NCI-H69 (cell line): ENCODE results near the gene OR51E1.

Experiments used
- DNase-seq: peaks from one replicate; lab custom pipeline; 2025; lab: John Stamatoyannopoulos, UW

The OR51E1 gene

GRCh38 chr11:4654635-4655369 is 11.0 kb downstream of the OR51E1 start:
- no peak for DNase-seq

GRCh38 chr11:4658629-4659445 is 15.1 kb downstream of the OR51E1 start:
- DNase-seq = no peak

GRCh38 chr11:4662876-4663275 is 19.1 kb downstream of the OR51E1 start:
- peak; percentile 54 for DNase-seq

DNA sequence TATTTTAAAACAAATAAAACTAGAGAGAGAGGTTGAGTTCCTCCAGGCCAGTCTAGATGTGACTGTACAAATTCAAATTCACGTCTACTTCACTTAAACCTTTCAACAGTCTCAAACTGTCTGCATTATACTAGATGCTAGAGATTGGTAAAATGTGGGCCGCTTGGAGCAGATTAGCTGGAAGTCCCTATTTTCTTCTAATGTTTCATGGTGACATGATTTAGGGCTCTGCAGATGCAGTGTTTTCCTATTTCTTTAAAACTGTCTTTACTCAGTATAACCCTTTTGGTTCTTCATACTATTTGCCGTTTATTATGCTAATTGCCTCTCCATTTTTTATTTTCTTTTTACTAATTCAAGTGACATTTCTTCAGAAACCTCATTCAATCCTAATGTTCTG is 20.4 kb downstream of the OR51E1 start:
- no peak for DNase-seq

- no peak for DNase-seq
Measured at GRCh38 chr11:4664786-4665185, 21.0 kb downstream of the OR51E1 start.

GRCh38 chr11:4665424-4665823 is 21.6 kb downstream of the OR51E1 start:
- DNase-seq = no peak

DNA sequence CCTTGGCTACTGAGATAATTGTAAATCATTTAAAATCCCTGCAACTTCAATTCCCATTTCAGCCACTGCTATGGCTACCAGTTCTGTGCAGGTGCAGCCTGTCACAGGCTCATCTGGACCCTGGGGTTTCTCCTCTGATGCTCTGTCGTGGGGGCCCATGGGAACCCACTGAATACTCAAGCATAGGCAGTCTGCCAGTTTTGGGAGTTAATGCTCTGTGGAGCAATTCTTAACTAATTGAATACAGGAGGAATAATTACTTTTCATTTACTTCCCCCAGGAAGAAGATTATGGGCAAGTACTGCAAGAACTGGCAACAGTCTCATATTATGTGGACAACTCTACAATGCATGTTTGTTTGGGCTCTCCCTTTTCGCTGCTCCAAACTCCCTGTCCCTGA is 28.0 kb downstream of the OR51E1 start:
- peak; percentile 61 for DNase-seq

- no peak for DNase-seq
Measured at GRCh38 chr11:4672470-4672869, 28.7 kb downstream of the OR51E1 start.

- DNase-seq = no peak
Measured at GRCh38 chr11:4673781-4674180, 30.0 kb downstream of the OR51E1 start.

GRCh38 chr11:4677948-4678347 is 34.2 kb downstream of the OR51E1 start:
- peak; percentile 96 for DNase-seq

GRCh38 chr11:4680341-4680740 is 36.6 kb downstream of the OR51E1 start:
- peak; percentile 89 for DNase-seq

DNA sequence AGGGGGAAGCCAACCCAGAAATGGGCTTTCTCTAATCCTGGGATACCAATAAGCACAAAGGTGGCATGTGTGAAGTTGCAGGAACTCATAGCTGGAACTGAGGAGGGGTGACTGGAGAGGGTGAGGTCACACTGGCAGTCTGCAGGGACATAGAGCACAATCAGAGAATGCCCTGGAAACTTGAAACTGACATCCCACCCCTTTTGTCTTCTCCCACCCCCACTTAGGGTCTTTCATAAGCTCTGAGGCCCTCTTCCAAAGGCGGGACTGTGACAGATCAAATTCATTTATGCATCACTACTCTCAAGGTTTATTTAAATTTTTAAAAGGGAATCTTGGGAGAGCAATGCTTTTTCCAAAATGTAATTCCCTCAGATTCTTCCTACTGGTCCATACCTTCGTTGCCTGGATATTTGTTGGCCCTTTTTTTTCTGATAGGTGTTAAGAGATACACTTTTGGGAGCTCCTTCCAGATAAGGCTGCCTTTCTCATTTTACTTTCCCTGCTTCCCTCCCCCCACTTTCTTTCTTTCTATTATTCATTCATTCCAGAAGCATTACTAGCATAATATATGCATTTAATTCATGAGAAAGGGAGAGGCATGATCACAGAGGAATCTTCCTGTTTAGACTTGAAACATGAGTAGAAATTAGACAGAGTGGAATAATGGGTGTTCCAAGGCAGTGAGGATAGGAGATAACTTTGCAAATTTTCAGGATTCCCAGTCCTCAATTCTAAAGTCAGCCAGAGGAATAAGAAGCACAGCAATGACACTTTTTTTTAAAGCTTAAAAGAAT is 39.0 kb downstream of the OR51E1 start:
- no peak for DNase-seq

- peak; percentile 48 for DNase-seq
Measured at GRCh38 chr11:4684631-4685285, 41.0 kb downstream of the OR51E1 start.

- no peak for DNase-seq
Measured at GRCh38 chr11:4695442-4695841, 51.7 kb downstream of the OR51E1 start.

DNA sequence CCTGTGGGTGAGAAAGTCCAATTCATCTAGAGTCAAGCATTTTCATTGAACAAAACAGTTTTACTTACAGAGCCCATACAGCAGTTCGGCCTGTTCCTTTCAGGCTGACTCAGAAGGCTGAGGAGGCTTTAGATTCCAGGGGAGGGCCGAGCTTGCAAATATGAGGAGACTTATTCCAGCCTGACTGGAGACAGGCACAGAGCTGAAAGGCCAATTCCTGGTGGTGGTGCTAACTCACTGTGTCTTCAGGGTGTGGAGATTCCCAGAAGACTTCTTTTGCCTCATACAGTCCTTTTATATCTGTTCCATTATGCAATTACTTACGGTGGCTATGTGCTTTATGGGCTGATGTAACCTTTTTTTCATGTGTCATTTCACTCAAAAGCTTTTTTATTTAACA is 53.8 kb downstream of the OR51E1 start, which contains the start of gene OR51E2:
Gene OR51E2 (minus strand): TSS at position 269 of the 400 bp plus-strand sequence. CDS start 15,142 bp downstream, outside the sequence.
- peak; percentile 96 for DNase-seq

DNA sequence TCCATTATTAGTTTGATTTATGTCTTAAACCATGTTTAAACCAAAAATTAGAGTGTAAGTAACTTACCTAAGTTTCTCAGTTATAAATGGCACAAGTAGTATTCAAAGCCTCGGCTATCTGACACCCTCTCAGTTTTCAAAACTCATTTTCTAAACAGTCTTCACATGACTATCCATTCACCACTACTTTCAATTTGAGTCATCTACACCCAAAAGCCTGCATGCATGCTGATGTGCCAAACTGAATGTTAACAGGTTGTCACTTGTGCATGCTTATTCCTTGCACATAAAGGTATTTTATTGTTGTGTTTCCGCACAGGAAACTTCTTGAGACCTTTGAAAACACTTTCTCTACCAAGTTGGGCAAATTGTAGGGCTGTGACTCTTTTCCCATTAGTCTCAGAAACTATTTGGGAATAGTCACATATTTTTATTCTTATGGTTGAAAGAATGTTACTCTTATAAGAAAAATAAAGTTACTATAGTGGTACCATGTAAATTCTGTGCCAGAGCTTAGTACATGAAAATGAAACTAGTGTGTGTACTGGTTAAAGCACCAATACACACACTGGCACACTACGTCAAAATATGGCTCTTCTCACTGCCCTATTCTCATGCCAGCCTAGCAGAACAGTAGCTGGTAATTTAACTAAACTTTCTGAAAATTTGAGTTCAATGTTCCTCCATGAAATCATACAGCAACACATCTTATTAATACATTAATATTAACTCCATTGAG is 56.1 kb downstream of the OR51E1 start:
- no peak for DNase-seq

DNA sequence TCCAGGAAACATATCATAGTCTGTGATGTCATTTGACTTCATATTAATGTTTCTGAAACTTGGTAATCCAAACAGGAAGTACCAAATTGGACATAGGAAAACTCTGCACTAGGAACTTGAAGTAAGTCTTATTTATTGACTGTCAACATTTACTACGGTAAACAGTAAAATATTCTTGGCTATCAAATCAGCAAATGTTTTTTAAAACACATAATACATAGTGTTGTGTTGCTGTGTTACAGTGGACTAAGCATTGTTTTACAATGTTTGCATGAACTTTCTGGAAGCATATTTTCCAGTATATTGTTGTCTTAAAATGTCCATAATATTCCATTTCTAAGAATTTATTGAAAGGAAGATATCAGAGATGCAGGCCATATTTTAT is 56.6 kb downstream of the OR51E1 start:
- no peak for DNase-seq

DNA sequence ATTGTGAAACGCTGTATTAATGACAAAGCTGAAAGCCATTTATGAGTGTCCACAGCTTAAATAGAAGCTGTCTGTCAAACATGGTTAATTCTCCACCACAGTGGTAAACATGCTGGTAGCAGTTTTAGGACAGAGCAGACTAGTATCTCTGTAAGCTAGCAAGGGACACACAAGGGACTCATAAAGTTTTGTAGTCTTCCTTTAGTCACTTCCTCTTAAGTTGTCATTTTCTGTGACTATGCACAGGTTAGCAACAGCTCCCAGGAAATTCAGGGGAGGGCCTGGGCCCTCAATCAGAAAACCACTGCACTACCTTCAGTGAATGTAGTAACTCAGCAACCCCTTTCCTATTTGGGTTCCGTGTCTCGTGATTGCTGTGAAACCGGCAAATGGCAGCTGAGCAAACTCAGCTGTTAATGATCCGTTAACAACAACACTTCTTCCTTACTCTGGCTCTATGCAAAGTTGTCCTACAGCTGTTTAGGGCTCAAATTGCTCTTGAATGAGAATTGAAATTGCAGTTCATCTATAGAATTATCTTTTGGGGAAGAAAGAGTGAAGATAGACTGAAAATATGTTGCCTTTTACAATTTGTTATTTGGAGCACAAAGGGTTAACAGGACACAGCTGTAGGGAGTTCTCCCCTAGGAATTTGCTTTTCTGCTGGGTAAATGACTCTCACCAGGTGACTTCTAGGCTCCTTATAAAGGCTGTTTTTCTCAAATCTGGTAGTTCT is 60.4 kb downstream of the OR51E1 start, which contains the start of gene MMP26:
Gene MMP26 (plus strand): TSS at position 731 of the 736 bp plus-strand sequence.
- peak; percentile 96 for DNase-seq

DNA sequence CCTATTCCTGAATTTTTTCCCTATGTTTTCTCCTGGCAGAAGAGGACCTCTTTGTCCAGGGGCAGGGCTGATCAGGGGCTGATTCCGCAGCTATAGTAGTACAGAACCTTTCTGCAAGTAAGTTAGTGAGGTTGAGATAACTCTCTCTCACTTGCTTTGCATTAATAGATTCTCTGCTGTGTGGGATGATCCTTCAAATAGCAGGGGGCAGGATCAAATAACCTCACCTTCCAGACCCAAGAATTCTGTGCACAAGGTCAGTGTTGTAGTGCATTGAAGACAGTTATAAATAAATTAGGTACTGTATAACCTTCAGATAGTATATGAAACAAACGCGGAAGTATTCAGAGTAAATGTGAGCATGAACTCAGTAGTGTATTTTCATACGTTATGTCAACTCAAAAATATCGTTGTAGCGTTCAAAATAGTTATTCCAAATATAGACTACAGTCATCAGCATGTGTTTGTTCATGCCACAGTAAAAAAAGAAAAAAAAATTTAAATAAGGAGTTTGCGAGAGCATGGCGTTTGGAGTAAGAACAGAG is 61.1 kb downstream of the OR51E1 start:
- peak; percentile 89 for DNase-seq
